H1 (cell line): ENCODE measurements around the gene CCL4. TPM values are rescaled to one million over a fixed set of nuclear protein-coding genes. Genes with fewer than 3 reads are reported as not detected.

Experiments used
- CTCF ChIA-PET: fragments of 300-600 bp; sonication (Branson Sonifier 250); formaldehyde crosslinking; loops from one replicate; lab custom pipeline; 2021; ENCODE audit not compliant: partially characterized antibody; lab: Charles Lee
- POLR2A ChIA-PET: fragments of 300-600 bp; sonication (Branson Sonifier 250); formaldehyde crosslinking; loops from one replicate; lab custom pipeline; 2021; ENCODE audit warnings: inconsistent platforms; ENCODE audit not compliant: partially characterized antibody; lab: Charles Lee
- DNase-seq, 2 experiments: peaks; one replicate each; pipeline versions ENCODE4 v3.0.0 to v3.0.0-alpha.2; 2010 to 2022; ENCODE audit warnings: low spot score in 2 of 2, low read depth in 1 of 2, mixed read lengths in 1 of 2
- FAIRE-seq: peaks from 2 replicates; lab custom pipeline; 2011; peaks lifted over from hg19 to GRCh38; lab: Jason Lieb, UNC
- H2AFZ ChIP-seq: 2 replicates; pipeline ENCODE4 v1.8.1; 2012; ENCODE audit warnings: low read length, inconsistent platforms
- H2AK5ac ChIP-seq: 2 replicates; pipeline ENCODE4 v1.6.1; 2013; ENCODE audit warnings: low read depth, low read length
- H2BK120ac ChIP-seq: replicated peaks from 2 replicates; pipeline ENCODE3; 2013; ENCODE audit warnings: low read depth, low read length, inconsistent platforms
- H2BK12ac ChIP-seq: 2 replicates; pipeline ENCODE4 v1.6.1; 2013; ENCODE audit warnings: low read depth, low read length
- H2BK15ac ChIP-seq: 2 replicates; pipeline ENCODE4 v1.6.1; 2013; ENCODE audit warnings: low read length
- H2BK20ac ChIP-seq: 2 replicates; pipeline ENCODE4 v1.6.1; 2013; ENCODE audit warnings: low read length
- H2BK5ac ChIP-seq: 2 replicates; pipeline ENCODE4 v1.6.1; 2013; ENCODE audit warnings: low read depth, low read length
- H3K14ac ChIP-seq: 2 replicates; pipeline ENCODE4 v1.6.1; 2013; ENCODE audit warnings: inconsistent platforms; ENCODE audit not compliant: insufficient read length
- H3K18ac ChIP-seq: 2 replicates; pipeline ENCODE4 v1.6.1; 2013; ENCODE audit warnings: low read length; ENCODE audit errors: extremely low read depth
- H3K23ac ChIP-seq: 2 replicates; pipeline ENCODE4 v1.6.1; 2013; ENCODE audit warnings: inconsistent platforms; ENCODE audit not compliant: insufficient read length
- H3K23me2 ChIP-seq: 2 replicates; pipeline ENCODE4 v1.6.1; 2013; ENCODE audit warnings: low read depth, low read length
- H3K27ac ChIP-seq: 2 replicates; pipeline ENCODE4 v1.6.1; 2011; ENCODE audit warnings: low read depth, low read length, inconsistent platforms
- H3K27me3 ChIP-seq, 4 experiments: replicated peaks in 1 of 4; 1 replicate in 1 of 4; 2 replicates in 3 of 4; pipeline versions ENCODE4 v1.6.1 to v1.8.1; 2011 to 2013; ENCODE audit warnings: low read length in 3 of 4, mild to moderate bottlenecking in 3 of 4, inconsistent platforms in 2 of 4, mixed read lengths in 2 of 4, moderate library complexity in 1 of 4; ENCODE audit not compliant: control insufficient read depth in 3 of 4, insufficient read depth in 3 of 4; ENCODE audit errors: extremely low read depth in 1 of 4
- H3K36me3 ChIP-seq, 4 experiments: 2 replicates each; pipeline versions ENCODE4 v1.6.1 to v1.8.1; 2011 to 2013; ENCODE audit warnings: mild to moderate bottlenecking in 4 of 4, low read length in 3 of 4, moderate library complexity in 2 of 4, control low read depth in 1 of 4, inconsistent platforms in 1 of 4; ENCODE audit not compliant: insufficient read depth in 4 of 4, control insufficient read depth in 2 of 4
- H3K4ac ChIP-seq: replicated peaks from 2 replicates; pipeline ENCODE3; 2013; ENCODE audit warnings: low read length, low read depth, mixed read lengths, inconsistent platforms; ENCODE audit not compliant: insufficient read length
- H3K4me1 ChIP-seq, 4 experiments: replicated peaks in 1 of 4; 1 replicate in 1 of 4; 2 replicates in 3 of 4; pipeline versions ENCODE4 v1.6.1 to v1.8.1; 2011 to 2013; ENCODE audit warnings: low read length in 3 of 4, inconsistent platforms in 2 of 4, mixed read lengths in 1 of 4; ENCODE audit not compliant: insufficient read depth in 4 of 4, control insufficient read depth in 3 of 4
- H3K4me2 ChIP-seq, 2 experiments: 2 replicates each; pipeline versions ENCODE4 v1.6.1 to v1.8.1; 2011 to 2013; ENCODE audit warnings: low read depth in 2 of 2, low read length in 2 of 2, control low read depth in 1 of 2, inconsistent platforms in 1 of 2, mild to moderate bottlenecking in 1 of 2; ENCODE audit not compliant: insufficient read depth in 1 of 2
- H3K4me3 ChIP-seq, 4 experiments: fragments of 200-600, 300-600 bp in 1 of 4; sonication (generic), shearing (Covaris generic), sonication (Bioruptor Twin) in 1 of 4; 2 replicates each; pipeline versions ENCODE4 v1.5.1 to v1.8.1; 2011 to 2016; ENCODE audit warnings: low read length in 4 of 4, low read depth in 3 of 4, control low read depth in 2 of 4, inconsistent platforms in 2 of 4, mild to moderate bottlenecking in 2 of 4, mixed read lengths in 1 of 4, moderate library complexity in 1 of 4; ENCODE audit not compliant: insufficient read depth in 2 of 4; ENCODE audit errors: extremely low read depth in 1 of 4
- H3K56ac ChIP-seq: replicated peaks from 2 replicates; pipeline ENCODE3; 2013; ENCODE audit warnings: low read depth, mild to moderate bottlenecking, mixed read lengths, low read length, inconsistent platforms; ENCODE audit not compliant: insufficient read length
- H3K79me1 ChIP-seq: 2 replicates; pipeline ENCODE4 v1.6.1; 2013; ENCODE audit warnings: low read depth, low read length, control low read depth
- H3K79me2 ChIP-seq, 2 experiments: 2 replicates each; pipeline versions ENCODE4 v1.6.1 to v1.8.1; 2012 to 2013; ENCODE audit warnings: low read length in 2 of 2, mild to moderate bottlenecking in 2 of 2, inconsistent platforms in 1 of 2; ENCODE audit not compliant: insufficient read depth in 2 of 2, control insufficient read depth in 1 of 2
- H3K9ac ChIP-seq, 4 experiments: replicated peaks in 1 of 4; 1 replicate in 1 of 4; 2 replicates in 3 of 4; pipeline versions ENCODE4 v1.6.1 to v1.8.1; 2011 to 2013; ENCODE audit warnings: low read depth in 3 of 4, low read length in 3 of 4, control low read depth in 2 of 4, mild to moderate bottlenecking in 2 of 4, moderate library complexity in 2 of 4, inconsistent platforms in 1 of 4; ENCODE audit errors: extremely low read depth in 1 of 4
- H3K9me3 ChIP-seq, 2 experiments: 2 replicates each; pipeline versions ENCODE4 v1.6.1 to v1.8.1; 2012 to 2013; ENCODE audit warnings: mild to moderate bottlenecking in 2 of 2, moderate library complexity in 2 of 2, control low read depth in 1 of 2, inconsistent platforms in 1 of 2, low read depth in 1 of 2, low read length in 1 of 2, mixed read lengths in 1 of 2; ENCODE audit not compliant: insufficient read depth in 2 of 2
- H4K20me1 ChIP-seq, 2 experiments: replicated peaks in 1 of 2; 2 replicates each; pipeline versions ENCODE3 to v1.8.1; 2011 to 2013; ENCODE audit warnings: inconsistent platforms in 2 of 2, low read length in 2 of 2, mild to moderate bottlenecking in 1 of 2; ENCODE audit not compliant: insufficient read depth in 2 of 2, control insufficient read depth in 1 of 2
- H4K5ac ChIP-seq: 2 replicates; pipeline ENCODE4 v1.6.1; 2013; ENCODE audit warnings: low read length, low read depth, mixed read lengths, inconsistent platforms; ENCODE audit not compliant: insufficient read length
- H4K8ac ChIP-seq: 2 replicates; pipeline ENCODE4 v1.8.0; 2013; ENCODE audit warnings: mild to moderate bottlenecking, moderate library complexity, low read length, inconsistent platforms; ENCODE audit not compliant: insufficient read depth; ENCODE audit errors: extremely low read depth
- H4K91ac ChIP-seq: replicated peaks from 2 replicates; pipeline ENCODE3; 2013; ENCODE audit warnings: low read length, mixed read lengths, inconsistent platforms; ENCODE audit not compliant: insufficient read length
- BCL11A ChIP-seq, 2 experiments: IDR thresholded peaks; one replicate each; pipeline ENCODE4 v1.6.1; 2011; ENCODE audit warnings: low read depth in 2 of 2, low read length in 2 of 2, mild to moderate bottlenecking in 2 of 2
- CBX8 ChIP-seq: fragments of 300-800, 300-1000 bp; sonication (generic); IDR thresholded peaks from 2 replicates; pipeline ENCODE4 v1.7.1; 2016; ENCODE audit warnings: low read depth, low read length, borderline replicate concordance
- EP300 ChIP-seq, 2 experiments: IDR thresholded peaks; 1 replicate in 1 of 2; 2 replicates in 1 of 2; pipeline ENCODE4 v1.6.1; 2011 to 2012; ENCODE audit warnings: low read depth in 2 of 2, low read length in 2 of 2, mild to moderate bottlenecking in 2 of 2, borderline replicate concordance in 1 of 2, inconsistent platforms in 1 of 2, moderate library complexity in 1 of 2
- FOSL1 ChIP-seq: IDR thresholded peaks from 2 replicates; pipeline ENCODE4 v1.6.1; 2011; ENCODE audit warnings: mild to moderate bottlenecking, low read depth, low read length, moderate library complexity; ENCODE audit not compliant: insufficient read depth
- RNF2 ChIP-seq: fragments of 200-900, 300-1000 bp; sonication (generic); IDR thresholded peaks from 2 replicates; pipeline ENCODE4 v1.7.1; 2016; ENCODE audit warnings: borderline replicate concordance, low read depth, mild to moderate bottlenecking, antibody characterized with exemption, low read length; ENCODE audit not compliant: poor library complexity, severe bottlenecking; ENCODE audit errors: missing control alignments
- SAP30 ChIP-seq: fragments of 300-600 bp; sonication (generic); IDR thresholded peaks from 2 replicates; pipeline ENCODE4 v1.7.1; 2012; ENCODE audit warnings: low read length, moderate library complexity, mild to moderate bottlenecking, inconsistent platforms; ENCODE audit not compliant: insufficient read depth, insufficient replicate concordance
- TAF7 ChIP-seq: optimal IDR thresholded peaks from 2 replicates; pipeline ENCODE3; 2011; ENCODE audit warnings: low read depth, mild to moderate bottlenecking, inconsistent platforms, low read length, moderate library complexity, borderline replicate concordance
- TBP ChIP-seq: IDR thresholded peaks from 2 replicates; pipeline ENCODE4 v1.6.1; 2011; ENCODE audit warnings: low read depth, low read length, improper control_type of control experiment
- TCF12 ChIP-seq: IDR thresholded peaks from 2 replicates; pipeline ENCODE4 v1.6.1; 2011; ENCODE audit warnings: low read depth, mild to moderate bottlenecking, low read length
- TEAD4 ChIP-seq: IDR thresholded peaks from 2 replicates; pipeline ENCODE4 v1.6.1; 2012; ENCODE audit warnings: low read depth, low read length, inconsistent platforms, mixed read lengths
- WGBS, 2 experiments: shearing (Covaris generic) in 1 of 2; methylation state at CpG; one replicate each; pipeline versions ENCODE4 v1.1.6 to v1.1.7; 2013 to 2015; ENCODE audit warnings: low lambda C conversion rate in 2 of 2, mixed read lengths in 2 of 2, inconsistent platforms in 1 of 2, low coverage in 1 of 2, missing lambda C conversion rate in 1 of 2; ENCODE audit not compliant: insufficient replicate concordance in 2 of 2, insufficient coverage in 1 of 2, insufficient read length in 1 of 2; ENCODE audit errors: extremely low coverage in 1 of 2, missing lambda C conversion rate in 1 of 2; 5-methylcytosine and 5-hydroxymethylcytosine counted together
- polyA plus RNA-seq, 7 experiments: library from polyadenylated mRNA; depleted of rRNA in 3 of 7; stranded (reverse) in 5 of 7; unstranded in 2 of 7; fragments of >200 nt in 5 of 7; fragments of 200-250 nt in 2 of 7; gene quantifications; 1 replicate in 5 of 7; 2 replicates in 1 of 7; 4 replicates in 1 of 7; pipeline versions ENCODE4 v1.2.1 to v1.2.3, GENCODE V29; 2011 to 2013; ENCODE audit warnings: missing spikeins in 2 of 7, mixed read lengths in 2 of 7
- total RNA-seq: library from RNA; stranded (reverse); fragmentation: NEBNext Ultra II Directional; extraction: Animal tissue kit (Norgen Biotek cat#: 25700); gene quantifications from 2 replicates; pipeline ENCODE4 v1.2.1, GENCODE V29; 2021

CCL4 gene
- total and polyA plus RNA-seq, 2 of the 8 experiments (the other 6 are each of a cell fraction or from before 2014, with no cell fraction given), result not detected

- no peaks in the 10 kb centered on the region for H3K36me3 ChIP-seq
- H3K23me2 ChIP-seq, result no peaks in the 10 kb centered on the region
- no peak overlapping the region for H2AK5ac ChIP-seq
- no peak overlapping the region for H3K27ac ChIP-seq
- H2BK20ac ChIP-seq, result no peak overlapping the region
- TF ChIP-seq BCL11A (IDR thresholded peaks at IDR 0.05; ENCODE audit: low read depth in 2 of 2, low read length in 2 of 2), result no peak
- TF ChIP-seq TEAD4, result no peak
- TF ChIP-seq SAP30, result no peak
- no peak for TF ChIP-seq TAF7
- TF ChIP-seq EP300 (IDR thresholded peaks at IDR 0.05; ENCODE audit: borderline replicate concordance in 1 of 2, low read depth in 2 of 2, low read length in 2 of 2), result no peak
- no peak for TF ChIP-seq CBX8
- no peak for TF ChIP-seq FOSL1
- TF ChIP-seq TBP, result no peak
- no peak for TF ChIP-seq TCF12
- no peak for TF ChIP-seq RNF2
- CTCF ChIA-PET, result no interaction called here
- FAIRE-seq (no peak), DNase-seq (no peak)
- no peaks in the 10 kb centered on the region for H3K79me1 ChIP-seq
- H4K91ac ChIP-seq, result no peak overlapping the region
- H3K9me3 ChIP-seq, result no peaks in the 10 kb centered on the region
- no peaks in the 10 kb centered on the region for H4K20me1 ChIP-seq
- no peak overlapping the region for H3K56ac ChIP-seq
- H4K5ac ChIP-seq, result no peak overlapping the region
- no peak overlapping the region for H2BK12ac ChIP-seq
- H3K4me3 ChIP-seq, result no peak overlapping the region
- H3K14ac ChIP-seq, result no peak overlapping the region
- no peak overlapping the region for H2AFZ ChIP-seq
- H3K4me1 ChIP-seq, result no peaks in the 10 kb centered on the region
- H2BK5ac ChIP-seq, result no peak overlapping the region
- no peak overlapping the region for H2BK15ac ChIP-seq
- H3K18ac ChIP-seq, result no peak overlapping the region
- no peak overlapping the region for H2BK120ac ChIP-seq
- H3K23ac ChIP-seq, result no peak overlapping the region
- no peaks in the 10 kb centered on the region for H3K79me2 ChIP-seq
- no peak overlapping the region for H3K4me2 ChIP-seq
- no peak overlapping the region for H3K4ac ChIP-seq
- no peak overlapping the region for H4K8ac ChIP-seq
- H3K27me3 ChIP-seq, result no peaks in the 10 kb centered on the region
- no peak overlapping the region for H3K9ac ChIP-seq
- POLR2A ChIA-PET, result no interaction called here
- WGBS, 2 experiments, result 85% methylated on average over 6 of the region's 6 CpGs; no CpG with 5 or more reads in 1 of the 2 experiments
These were observed 2.8 kb downstream of the CCL4 start for GRCh38 chr17:36106493-36106835.
